Mononuclear cell (primary cell): ENCODE data around the gene POLR2J3. TPM values are rescaled to one million over a fixed set of nuclear protein-coding genes. Genes with fewer than 3 reads are reported as not detected.

Experiments
- total RNA-seq: library from RNA; depleted of rRNA; stranded (reverse); fragments of >200 nt; gene quantifications from one replicate; pipeline ENCODE4 v1.2.3, GENCODE V29; 2012

The POLR2J3 gene
- total RNA-seq, 1 donor: 115 TPM

Other genes with a start within 250 kb of the POLR2J3 start
- not detected for gene SPDYE6, start 216.1 kb downstream of the POLR2J3 start, total RNA-seq
- gene PRKRIP1, start 176.2 kb downstream of the POLR2J3 start, total RNA-seq: 30.7 TPM
- 33.7 TPM for gene ORAI2, start 139.0 kb downstream of the POLR2J3 start, total RNA-seq
- gene ALKBH4, start 107.7 kb downstream of the POLR2J3 start, total RNA-seq: 6.5 TPM
- gene LRWD1, start 107.6 kb downstream of the POLR2J3 start, total RNA-seq: 7.0 TPM
- 31.6 TPM for gene POLR2J, start 93.7 kb downstream of the POLR2J3 start, total RNA-seq
- gene RASA4B, start 54.8 kb downstream of the POLR2J3 start, total RNA-seq: 9.3 TPM
- gene UPK3BL2, start 28.9 kb downstream of the POLR2J3 start, total RNA-seq: 15.0 TPM
- gene SPDYE2, start 21.4 kb downstream of the POLR2J3 start, total RNA-seq: 0.21 TPM
- 52.6 TPM for gene RASA4, start 44.2 kb upstream of the POLR2J3 start, total RNA-seq
- gene UPK3BL1, start 70.2 kb upstream of the POLR2J3 start, total RNA-seq: 7.5 TPM
- 0.21 TPM for gene SPDYE2B, start 77.7 kb upstream of the POLR2J3 start, total RNA-seq
- gene POLR2J2, start 99.1 kb upstream of the POLR2J3 start, total RNA-seq: 7.9 TPM
- 4.1 TPM for gene FAM185A, start 176.4 kb upstream of the POLR2J3 start, total RNA-seq